Measurements from ENCODE around the gene SMG1.

The SMG1 gene

GRCh38 chr16:18943414-18943813, 17.2 kb upstream of the SMG1 start:
- DNase-seq (ENCODE audit: low spot score) = no peak
- no peak for TF ChIP-seq CTCF (IDR thresholded peaks at IDR 0.05; ENCODE audit: extremely low read depth, insufficient read depth, missing control alignments)
- in situ Hi-C loops (cut with MboI; ENCODE audit: low pct_unique_long_range_greater_than_20kb, low sequenced_read_pairs, unreplicated experiment) = no loop called here

GRCh38 chr16:18942061-18942460, 15.9 kb upstream of the SMG1 start:
- in situ Hi-C loops (cut with MboI; ENCODE audit: low pct_unique_long_range_greater_than_20kb, low sequenced_read_pairs, unreplicated experiment) = no loop called here
- TF ChIP-seq CTCF (IDR thresholded peaks at IDR 0.05; ENCODE audit: extremely low read depth, insufficient read depth, missing control alignments) = no peak
- DNase-seq (ENCODE audit: low spot score) = no peak

- no peak for DNase-seq (ENCODE audit: low spot score)
- in situ Hi-C loops (cut with MboI; ENCODE audit: low pct_unique_long_range_greater_than_20kb, low sequenced_read_pairs, unreplicated experiment) = no loop called here
- no peak for TF ChIP-seq CTCF (IDR thresholded peaks at IDR 0.05; ENCODE audit: extremely low read depth, insufficient read depth, missing control alignments)
Observed at GRCh38 chr16:18941471-18941870, 15.3 kb upstream of the SMG1 start.

GRCh38 chr16:18938986-18939385, 12.8 kb upstream of the SMG1 start:
- in situ Hi-C loops (cut with MboI; ENCODE audit: low pct_unique_long_range_greater_than_20kb, low sequenced_read_pairs, unreplicated experiment) = no loop called here

GRCh38 chr16:18937390-18937789, 11.2 kb upstream of the SMG1 start:
- DNase-seq (ENCODE audit: low spot score) = no peak
- in situ Hi-C loops (cut with MboI; ENCODE audit: low pct_unique_long_range_greater_than_20kb, low sequenced_read_pairs, unreplicated experiment) = no loop called here
- no peak for TF ChIP-seq CTCF (IDR thresholded peaks at IDR 0.05; ENCODE audit: extremely low read depth, insufficient read depth, missing control alignments)

More at GRCh38 chr16:18938986-18939385, 12.8 kb upstream of the SMG1 start:
- no peak for DNase-seq (ENCODE audit: low spot score)
- no peak for TF ChIP-seq CTCF (IDR thresholded peaks at IDR 0.05; ENCODE audit: extremely low read depth, insufficient read depth, missing control alignments)

GRCh38 chr16:18936727-18937340, 10.6 kb upstream of the SMG1 start:
- TF ChIP-seq CTCF (IDR thresholded peaks at IDR 0.05; ENCODE audit: extremely low read depth, insufficient read depth, missing control alignments) = no peak
- in situ Hi-C loops (cut with MboI; ENCODE audit: low pct_unique_long_range_greater_than_20kb, low sequenced_read_pairs, unreplicated experiment) = no loop called here
- DNase-seq (ENCODE audit: low spot score) = no peak

Data from GM13977 (cell line).